Large intestine (tissue), 3 donors: ENCODE measurements around the gene MBOAT1. TPM values are rescaled to one million over a fixed set of nuclear protein-coding genes. Genes with fewer than 3 reads are reported as not detected.

Experiments used
- DNase-seq, 2 donors: peaks; one replicate each; pipeline versions ENCODE4 v3.0.0 to v3.0.0-alpha.2; 2013
- H3K27ac ChIP-seq: one replicate; pipeline ENCODE4 v1.5.1; 2013; ENCODE audit warnings: low read length
- H3K27me3 ChIP-seq: 2 replicates; pipeline ENCODE4 v1.6.1; 2013; ENCODE audit warnings: low read length; ENCODE audit not compliant: control insufficient read depth, insufficient read depth
- H3K36me3 ChIP-seq: 2 replicates; pipeline ENCODE4 v1.6.1; 2013; ENCODE audit warnings: low read length; ENCODE audit not compliant: control insufficient read depth, insufficient read depth
- H3K4me1 ChIP-seq: one replicate; pipeline ENCODE4 v1.6.1; 2013; ENCODE audit warnings: low read length; ENCODE audit not compliant: control insufficient read depth, insufficient read depth
- H3K4me3 ChIP-seq: one replicate; pipeline ENCODE4 v1.5.1; 2013; ENCODE audit warnings: low read length
- H3K9me3 ChIP-seq: one replicate; pipeline ENCODE4 v1.6.1; 2013; ENCODE audit warnings: mild to moderate bottlenecking, low read depth, low read length, moderate library complexity; ENCODE audit not compliant: control insufficient read depth
- WGBS: methylation state at CpG from one replicate; pipeline ENCODE4 v1.1.5; 2013; ENCODE audit warnings: low lambda C conversion rate; ENCODE audit not compliant: insufficient coverage; 5-methylcytosine and 5-hydroxymethylcytosine counted together
- polyA plus RNA-seq: library from polyadenylated mRNA; unstranded; fragments of 120-200 nt; gene quantifications from one replicate; pipeline ENCODE4 v1.2.1, GENCODE V29; 2013

The MBOAT1 gene
- polyA plus RNA-seq, 1 donor = 26.4 TPM

DNA sequence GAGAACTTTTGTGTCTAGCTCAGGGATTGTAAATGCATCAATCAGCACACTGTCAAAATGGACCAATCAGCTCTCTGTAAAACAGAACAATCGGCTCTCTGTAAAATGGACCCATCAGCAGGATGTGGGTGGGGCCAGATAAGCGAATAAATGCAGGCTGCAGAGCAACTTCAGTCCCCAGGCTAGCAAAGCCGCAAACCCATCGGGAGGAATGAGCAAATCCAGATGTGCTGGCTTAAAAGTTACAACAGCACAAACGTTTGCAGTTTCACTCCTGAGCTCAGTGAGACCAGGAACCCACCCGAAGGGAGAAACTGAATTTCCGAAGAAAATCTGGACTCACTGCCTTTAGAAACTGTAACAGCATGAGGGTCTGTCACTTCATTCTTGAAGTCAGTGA is 21.9 kb upstream of the MBOAT1 start:
- DNase-seq = no peak
- Histone ChIP-seq H3K27ac (no peak overlapping the region), H3K4me3 (no peak overlapping the region), H3K4me1 (peaks cover 24% of the 10 kb centered on the region), H3K27me3 (no peaks in the 10 kb centered on the region), H3K9me3 (peaks cover 9% of the 10 kb centered on the region), H3K36me3 (no peaks in the 10 kb centered on the region)
- no CpG with 5 or more reads among the region's 7 CpGs for WGBS

DNA sequence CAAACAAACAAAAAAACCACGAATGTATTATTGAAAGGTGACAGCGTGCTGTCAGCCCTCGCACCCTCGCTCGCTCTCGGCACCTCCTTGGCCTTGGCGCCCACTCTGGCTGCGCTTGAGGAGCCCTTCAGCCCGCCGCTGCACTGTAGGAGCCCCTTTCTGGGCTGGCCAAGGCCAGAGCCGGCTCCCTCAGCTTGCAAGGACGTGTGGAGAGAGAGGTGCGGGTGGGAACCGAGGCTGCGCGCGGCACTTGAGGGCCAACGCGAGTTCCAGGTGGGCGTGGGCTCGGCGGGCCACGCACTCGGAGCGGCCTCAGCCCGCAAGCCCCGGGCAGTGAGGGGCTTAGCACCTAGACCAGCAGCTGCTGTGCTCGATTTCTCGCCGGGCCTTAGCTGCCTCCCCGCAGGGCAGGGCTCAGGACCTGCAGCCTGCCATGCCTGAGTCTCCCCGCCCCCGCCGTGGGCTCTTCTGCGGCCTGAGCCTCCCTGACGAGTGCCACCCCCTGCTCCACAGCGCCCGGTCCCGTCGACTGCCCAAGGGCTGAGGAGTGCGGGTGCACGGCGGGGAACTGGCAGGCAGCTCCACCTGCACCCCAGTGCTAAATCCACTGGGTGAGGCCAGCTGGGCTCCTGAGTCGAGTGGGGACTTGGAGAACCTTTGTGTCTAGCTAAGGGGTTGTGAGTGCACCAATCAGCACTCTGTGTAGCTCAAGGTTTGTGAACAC is 20.9 kb upstream of the MBOAT1 start:
- H3K4me1 ChIP-seq = peaks cover 19% of the 10 kb centered on the region
- no CpG with 5 or more reads among the region's 44 CpGs for WGBS
- peaks cover 9% of the 10 kb centered on the region for H3K9me3 ChIP-seq
- no peaks in the 10 kb centered on the region for H3K27me3 ChIP-seq
- H3K36me3 ChIP-seq = no peaks in the 10 kb centered on the region
- no peak overlapping the region for H3K4me3 ChIP-seq
- no peak for DNase-seq
- H3K27ac ChIP-seq = no peak overlapping the region

DNA sequence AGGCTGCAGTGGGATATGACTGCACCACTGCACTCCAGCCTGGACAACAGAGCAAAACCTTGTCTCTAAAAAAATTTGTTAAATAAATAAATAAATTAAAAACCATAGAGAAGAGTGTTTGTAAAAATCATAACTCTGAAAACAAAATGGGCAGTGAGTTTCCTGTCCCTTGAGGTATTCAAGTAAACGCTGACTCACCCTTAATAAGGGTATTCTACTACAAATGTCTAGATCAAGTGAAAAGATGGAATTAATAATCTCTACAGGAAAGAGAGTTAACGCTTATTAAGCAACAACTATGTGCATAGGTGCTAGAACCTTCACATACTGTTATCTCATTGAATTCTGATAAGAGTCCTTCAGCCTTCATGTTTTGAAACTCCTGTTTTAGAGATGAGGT is 19.9 kb upstream of the MBOAT1 start:
- H3K4me3 ChIP-seq = no peak overlapping the region
- no peak overlapping the region for H3K27ac ChIP-seq
- DNase-seq = no peak
- H3K36me3 ChIP-seq = no peaks in the 10 kb centered on the region
- H3K9me3 ChIP-seq = peaks cover 9% of the 10 kb centered on the region
- H3K27me3 ChIP-seq = no peaks in the 10 kb centered on the region
- H3K4me1 ChIP-seq = peaks cover 10% of the 10 kb centered on the region
- no CpG with 5 or more reads among the region's 2 CpGs for WGBS

DNA sequence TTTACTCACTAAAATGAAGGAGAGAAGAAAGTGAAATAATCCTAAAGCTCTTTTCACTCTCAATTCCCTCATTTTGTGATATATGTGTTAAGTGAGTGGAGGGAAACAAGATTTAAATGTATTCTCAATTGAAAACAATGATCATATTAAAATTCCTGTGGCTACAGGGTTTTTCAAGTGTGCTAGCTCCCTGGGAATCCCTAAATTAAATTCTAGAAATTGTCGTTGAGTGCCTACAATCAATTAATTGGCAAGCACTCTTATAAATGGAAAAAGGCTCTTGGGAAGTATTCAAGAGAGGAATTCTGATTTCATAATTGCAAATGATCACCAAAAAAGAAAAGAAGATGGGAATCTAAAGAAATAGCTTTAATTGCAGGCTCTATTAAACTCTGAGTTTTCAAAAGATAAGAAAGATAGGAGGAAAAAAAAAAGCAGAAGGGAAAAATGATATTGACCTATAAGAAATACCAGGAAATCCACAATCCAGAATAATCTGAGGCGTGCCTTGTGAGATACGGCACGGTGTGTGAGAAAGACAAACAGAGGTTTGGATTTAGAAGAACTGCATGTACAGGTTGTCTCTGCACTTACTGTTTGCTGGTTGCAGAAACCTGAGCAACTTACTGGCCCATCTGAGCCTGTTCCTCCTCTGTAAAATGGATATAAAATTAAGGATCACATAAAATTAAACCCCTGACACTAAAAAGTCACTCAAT is 18.3 kb upstream of the MBOAT1 start:
- Histone ChIP-seq H3K9me3 (peaks cover 9% of the 10 kb centered on the region), H3K36me3 (no peaks in the 10 kb centered on the region), H3K4me3 (no peak overlapping the region), H3K27me3 (no peaks in the 10 kb centered on the region), H3K4me1 (no peaks in the 10 kb centered on the region), H3K27ac (no peak overlapping the region)
- whole genome bisulfite sequencing = no CpG with 5 or more reads among the region's 4 CpGs
- no peak for DNase-seq

DNA sequence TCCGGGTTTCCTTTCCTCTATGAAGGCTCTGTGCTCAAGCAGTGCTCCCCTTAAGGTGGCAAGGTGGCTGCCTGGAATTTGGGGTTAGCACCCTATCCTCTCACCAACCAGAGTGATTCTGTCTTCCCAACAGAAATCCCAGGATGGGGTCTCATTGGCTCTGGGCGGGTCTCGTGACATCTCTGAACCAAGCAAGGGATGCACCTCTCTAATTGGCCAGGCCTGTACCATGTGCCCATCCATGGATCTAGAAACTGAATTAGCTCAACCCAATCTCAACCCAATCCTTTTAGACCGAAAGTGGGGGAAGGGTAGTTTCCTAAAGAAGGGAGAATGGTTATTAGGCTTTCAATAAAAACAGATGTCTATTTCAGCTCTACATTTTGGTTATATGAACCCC is 17.6 kb upstream of the MBOAT1 start:
- Histone ChIP-seq H3K4me1 (no peaks in the 10 kb centered on the region), H3K4me3 (no peak overlapping the region), H3K9me3 (peaks cover 9% of the 10 kb centered on the region), H3K27me3 (no peaks in the 10 kb centered on the region), H3K27ac (no peak overlapping the region), H3K36me3 (no peaks in the 10 kb centered on the region)
- no peak for DNase-seq
- WGBS = no CpG with 5 or more reads among the region's 4 CpGs

DNA sequence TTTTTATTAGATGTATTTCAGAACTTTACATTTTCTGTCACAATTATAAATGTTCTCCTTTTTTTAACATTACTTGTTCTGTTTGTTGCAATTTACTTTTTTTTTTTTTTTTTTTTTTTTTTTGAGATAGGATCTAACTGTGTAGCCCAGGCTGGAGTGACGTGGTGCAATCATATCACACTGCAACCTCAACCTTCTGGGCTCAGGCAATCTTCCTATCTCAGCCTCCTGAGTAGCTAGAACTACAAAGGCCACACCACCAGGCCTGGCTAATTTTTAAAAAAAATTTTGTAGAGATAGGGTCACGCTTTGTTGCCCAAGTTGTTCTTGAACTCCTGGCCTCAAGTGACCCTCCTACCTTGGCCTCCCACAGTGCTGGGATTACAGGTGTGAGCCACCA is 15.1 kb upstream of the MBOAT1 start:
- Histone ChIP-seq H3K36me3 (no peaks in the 10 kb centered on the region), H3K4me1 (no peaks in the 10 kb centered on the region), H3K27me3 (no peaks in the 10 kb centered on the region), H3K4me3 (no peak overlapping the region), H3K27ac (no peak overlapping the region), H3K9me3 (no peaks in the 10 kb centered on the region)
- DNase-seq = no peak
- no CpG with 5 or more reads among the region's 2 CpGs for WGBS

DNA sequence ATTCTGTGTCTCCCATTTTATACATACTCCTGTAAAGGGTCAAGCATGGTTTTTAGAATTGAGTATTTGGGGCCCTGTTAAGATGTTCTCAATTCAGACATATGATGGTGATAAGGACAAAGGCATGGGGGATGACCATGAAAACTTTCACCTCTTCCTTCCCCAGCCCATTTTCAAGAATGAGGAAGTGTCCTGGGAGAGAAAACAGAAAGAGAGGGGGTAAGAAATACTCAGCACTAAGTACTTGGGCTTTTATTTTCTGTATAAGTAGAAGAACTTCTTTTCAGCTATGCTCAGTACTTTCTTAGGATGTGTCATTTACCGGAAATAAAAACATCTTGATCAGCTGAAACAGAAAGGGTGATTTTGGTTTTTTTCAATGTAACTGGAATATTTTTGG is 10.9 kb upstream of the MBOAT1 start:
- no peaks in the 10 kb centered on the region for H3K36me3 ChIP-seq
- H3K4me1 ChIP-seq = peaks cover 6% of the 10 kb centered on the region
- no peak overlapping the region for H3K4me3 ChIP-seq
- H3K9me3 ChIP-seq = no peaks in the 10 kb centered on the region
- 100% methylated on average over 1 of the region's 1 CpG for WGBS
- no peak for DNase-seq
- H3K27ac ChIP-seq = no peak overlapping the region
- no peaks in the 10 kb centered on the region for H3K27me3 ChIP-seq

DNA sequence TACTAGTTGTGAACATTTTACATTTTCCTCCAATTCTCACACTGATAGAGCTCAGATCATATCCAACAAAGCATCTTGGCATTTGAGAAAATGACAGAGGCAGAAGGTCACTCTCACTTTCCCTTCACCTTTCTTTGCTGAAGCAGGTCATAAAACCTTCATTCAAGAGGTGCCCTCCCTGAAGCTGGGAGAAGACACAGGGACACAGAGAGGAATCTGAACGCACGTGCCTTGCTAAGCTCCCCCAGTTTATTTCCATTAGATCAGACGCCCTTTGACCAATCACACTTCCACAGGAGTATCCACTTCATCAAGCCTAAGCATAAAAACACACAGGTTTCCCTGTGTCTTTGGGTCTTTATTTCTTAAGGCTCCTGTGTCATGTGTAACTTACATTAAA is 9.2 kb upstream of the MBOAT1 start:
- WGBS = no CpG with 5 or more reads among the region's 3 CpGs
- no peak overlapping the region for H3K27ac ChIP-seq
- H3K9me3 ChIP-seq = no peaks in the 10 kb centered on the region
- DNase-seq = peak; percentile 48 to 67
- peaks cover 14% of the 10 kb centered on the region for H3K4me1 ChIP-seq
- no peaks in the 10 kb centered on the region for H3K27me3 ChIP-seq
- H3K36me3 ChIP-seq = no peaks in the 10 kb centered on the region
- H3K4me3 ChIP-seq = no peak overlapping the region

DNA sequence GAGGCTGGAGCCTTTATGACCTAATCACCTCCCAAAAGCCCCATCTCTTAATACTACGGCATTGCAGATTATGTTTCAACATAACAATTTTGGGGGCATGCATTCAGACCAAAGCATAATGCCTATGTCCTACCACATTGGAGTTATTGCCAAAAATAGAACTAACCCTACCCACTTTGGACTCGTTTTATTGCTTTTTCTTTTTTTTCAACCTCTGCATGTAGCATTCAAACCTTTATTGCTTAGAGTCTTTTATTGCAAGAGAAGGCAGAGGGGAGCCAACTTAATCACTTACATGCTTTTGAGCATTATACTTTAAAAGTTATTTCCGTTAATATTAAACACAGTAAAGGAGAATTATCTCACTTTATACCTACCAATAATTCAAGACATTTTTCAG is 8.1 kb upstream of the MBOAT1 start:
- WGBS = 17% methylated on average over 1 of the region's 3 CpGs
- H3K27ac ChIP-seq = no peak overlapping the region

DNA sequence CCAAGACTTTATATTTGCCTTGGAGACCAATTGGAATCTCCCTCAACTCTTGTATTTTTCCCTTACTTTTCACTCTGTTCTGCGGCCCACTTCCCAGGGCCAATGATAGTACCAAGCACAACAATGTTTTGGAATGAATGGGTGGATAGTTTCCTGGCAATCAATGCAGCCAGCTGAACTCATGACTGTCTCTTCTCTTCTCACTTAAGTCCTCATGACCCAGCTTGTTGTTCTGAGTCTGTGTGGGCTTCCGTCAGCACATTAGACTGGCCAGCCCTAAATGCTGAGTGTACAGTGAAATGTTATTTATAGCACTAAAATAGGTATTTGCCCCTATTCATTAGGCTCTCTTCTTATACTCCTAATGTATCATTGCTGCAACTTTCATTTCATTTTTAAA is 5.6 kb upstream of the MBOAT1 start:
- Histone ChIP-seq H3K9me3 (no peaks in the 10 kb centered on the region), H3K27ac (no peak overlapping the region), H3K27me3 (no peaks in the 10 kb centered on the region), H3K36me3 (no peaks in the 10 kb centered on the region), H3K4me1 (peaks cover 24% of the 10 kb centered on the region), H3K4me3 (no peak overlapping the region)
- no CpG with 5 or more reads among the region's 2 CpGs for WGBS
- DNase-seq = no peak

More for the DNA sequence above, 8.1 kb upstream of the MBOAT1 start:
- Histone ChIP-seq H3K9me3 (no peaks in the 10 kb centered on the region), H3K36me3 (no peaks in the 10 kb centered on the region), H3K27me3 (no peaks in the 10 kb centered on the region), H3K4me3 (no peak overlapping the region), H3K4me1 (peaks cover 15% of the 10 kb centered on the region)
- DNase-seq = no peak
